ENCODE data around the gene USH1C. TPM values are rescaled to one million over a fixed set of nuclear protein-coding genes. Genes with fewer than 3 reads are reported as not detected.

Gene USH1C
- total and polyA plus RNA-seq, 2 of the 4 experiments (the other 2 are of a cell fraction): not detected

GRCh38 chr11:17460406-17460805, 83.8 kb downstream of the USH1C start:
- Histone ChIP-seq H4K20me1 (ENCODE audit: insufficient read depth, low read length) (no peaks in the 10 kb centered on the region), H2AK9ac (replicated peaks; ENCODE audit: low read depth, low read length, poor library complexity) (no peak overlapping the region), H3K18ac (ENCODE audit: low read depth, low read length) (no peak overlapping the region), H3K9me3 (ENCODE audit: control insufficient read depth, insufficient read depth, low read length) (no peaks in the 10 kb centered on the region), H3K4me1 (ENCODE audit: control insufficient read depth, insufficient read depth, low read length) (no peaks in the 10 kb centered on the region), H4K8ac (ENCODE audit: low read depth in 2 of 2, low read length in 2 of 2) (no peak overlapping the region), H3K14ac (replicated peaks; ENCODE audit: low read depth, low read length) (no peak overlapping the region), H3K23ac (ENCODE audit: low read depth, low read length) (no peak overlapping the region), H4K5ac (ENCODE audit: low read depth, low read length) (no peak overlapping the region), H4K91ac (ENCODE audit: insufficient read depth, low read depth, low read length) (no peak overlapping the region), H3K27me3 (ENCODE audit: control insufficient read depth, insufficient read depth, low read length) (peaks cover 4% of the 10 kb centered on the region), H3K4me3 (ENCODE audit: insufficient read depth, low read depth, low read length) (no peak overlapping the region), H3K56ac (ENCODE audit: extremely low read depth, insufficient read depth, low read length) (no peak overlapping the region), H2BK20ac (ENCODE audit: low read depth, low read length) (no peak overlapping the region), H3K79me1 (ENCODE audit: low read depth in 1 of 2, low read length in 2 of 2) (no peaks in the 10 kb centered on the region), H2BK120ac (ENCODE audit: low read depth, low read length) (no peak overlapping the region), H2AK5ac (ENCODE audit: low read depth, low read length) (no peak overlapping the region), H2AFZ (replicated peaks; ENCODE audit: low read length, poor library complexity) (no peak overlapping the region), H3K36me3 (ENCODE audit: control insufficient read depth, insufficient read depth, low read length) (no peaks in the 10 kb centered on the region), H3K27ac (ENCODE audit: insufficient read depth, low read length) (no peak overlapping the region), H3K4me2 (ENCODE audit: low read depth, low read length) (no peak overlapping the region), H2BK5ac (ENCODE audit: low read depth, low read length, poor library complexity, severe bottlenecking) (no peak overlapping the region), H3K9me1 (ENCODE audit: insufficient read depth, low read length) (no peaks in the 10 kb centered on the region), H2BK15ac (ENCODE audit: low read depth, low read length) (no peak overlapping the region), H3K4ac (ENCODE audit: low read depth, low read length) (no peak overlapping the region), H3K9ac (ENCODE audit: low read depth, low read length) (no peak overlapping the region)
- WGBS, 2 experiments (ENCODE audit: extremely low coverage in 2 of 2, insufficient read length in 1 of 2): 71% methylated on average over 3 of the region's 12 CpGs; no CpG with 5 or more reads in 1 of the 2 experiments
- ChIA-PET POLR2A (ENCODE audit: unreplicated experiment) (no interaction called here), CTCF (no interaction called here)
- BruUV-seq (replicated peaks): no TSS peak
- intact Hi-C loops (cut with micrococcal nuclease): no loop called here
- TF ChIP-seq RAD21 (IDR thresholded peaks at IDR 0.05; ENCODE audit: low read length) (no peak), NFE2L2 (IDR thresholded peaks at IDR 0.05; ENCODE audit: low read depth, low read length) (no peak), RFX5 (IDR thresholded peaks at IDR 0.05; ENCODE audit: low read depth, low read length) (no peak), USF2 (IDR thresholded peaks at IDR 0.05; ENCODE audit: low read depth, low read length) (no peak), MAFK (IDR thresholded peaks at IDR 0.05; ENCODE audit: low read depth, low read length) (no peak), SMC3 (IDR thresholded peaks at IDR 0.05; ENCODE audit: low read depth, low read length) (no peak), FOS (IDR thresholded peaks at IDR 0.05; ENCODE audit: low read depth, low read length) (no peak)
- DNase-seq (no peak), ATAC-seq (ENCODE audit: low read depth) (no peak)
- in situ Hi-C loops (cut with MboI; ENCODE audit: low sequenced_read_pairs): no loop called here
- dilution Hi-C loops (cut with HindIII; ENCODE audit: low sequenced_read_pairs, unreplicated experiment): no loop called here

Data from IMR-90 (cell line).